HG02642 (cell line): ENCODE data around the gene HOXB5.

Source experiments
- ATAC-seq: cut with Tn5 transposase; IDR thresholded peaks from one replicate; pipeline ENCODE4 v1.9.1; 2021; ENCODE audit warnings: mild to moderate bottlenecking; ENCODE audit not compliant: unreplicated experiment, poor library complexity

Gene HOXB5

DNA sequence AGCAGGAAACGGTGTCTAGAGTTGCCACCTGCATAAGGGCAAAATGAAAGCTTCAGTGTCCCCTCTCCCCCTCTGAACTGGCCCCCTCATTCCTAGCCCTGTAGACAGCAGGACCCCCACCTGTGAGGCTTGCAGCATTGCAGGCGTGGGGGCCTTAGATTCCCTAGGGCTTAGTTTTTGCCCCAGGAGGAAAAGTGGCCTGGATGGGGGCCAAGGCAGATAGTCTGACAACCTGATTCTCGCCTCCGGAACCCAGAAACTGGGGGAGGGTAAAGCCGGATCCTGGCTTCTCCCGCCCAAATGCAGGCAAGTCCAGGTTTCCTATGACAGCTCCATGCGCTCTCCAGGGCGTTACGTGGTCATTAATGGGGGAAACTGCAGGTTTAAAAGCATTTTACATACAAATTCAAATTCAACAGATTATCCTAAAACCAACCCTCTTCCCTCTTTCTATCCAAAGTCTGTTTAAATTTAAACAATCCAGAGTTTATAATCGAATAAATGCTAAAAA is 11.9 kb upstream of the HOXB5 start:
- ATAC-seq = no peak

DNA sequence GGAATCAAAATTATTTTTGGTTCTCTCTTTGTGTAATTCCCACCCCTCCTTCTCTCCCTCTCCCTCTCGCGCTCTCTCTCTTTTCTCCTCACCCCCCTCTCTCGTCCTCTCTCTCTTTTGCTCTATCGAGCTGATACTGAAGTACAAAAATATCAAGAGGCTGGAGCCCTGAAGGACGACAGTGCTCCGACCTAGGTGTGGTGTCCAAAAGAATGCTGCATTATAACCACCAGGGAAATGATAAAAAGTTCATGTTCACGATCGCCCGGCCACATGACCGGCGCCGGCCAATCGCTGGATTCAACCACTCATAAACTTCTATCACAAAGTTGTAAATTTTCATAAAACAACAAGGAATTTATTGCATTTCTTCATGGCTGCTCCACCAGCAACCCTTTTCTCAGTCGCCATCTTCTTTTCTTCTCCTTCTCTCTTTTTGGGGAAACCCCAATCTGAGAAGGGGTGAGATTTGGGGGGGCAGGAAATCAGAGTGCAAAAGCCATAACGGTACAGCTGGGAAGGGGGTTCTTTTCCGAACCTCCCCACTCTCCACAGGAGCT is 11.3 kb upstream of the HOXB5 start, which contains the start of gene HOXB6:
Gene HOXB6 (minus strand): TSS at position 217 of the 560 bp plus-strand sequence. CDS start 6,836 bp downstream, outside the sequence.
- no peak for ATAC-seq

DNA sequence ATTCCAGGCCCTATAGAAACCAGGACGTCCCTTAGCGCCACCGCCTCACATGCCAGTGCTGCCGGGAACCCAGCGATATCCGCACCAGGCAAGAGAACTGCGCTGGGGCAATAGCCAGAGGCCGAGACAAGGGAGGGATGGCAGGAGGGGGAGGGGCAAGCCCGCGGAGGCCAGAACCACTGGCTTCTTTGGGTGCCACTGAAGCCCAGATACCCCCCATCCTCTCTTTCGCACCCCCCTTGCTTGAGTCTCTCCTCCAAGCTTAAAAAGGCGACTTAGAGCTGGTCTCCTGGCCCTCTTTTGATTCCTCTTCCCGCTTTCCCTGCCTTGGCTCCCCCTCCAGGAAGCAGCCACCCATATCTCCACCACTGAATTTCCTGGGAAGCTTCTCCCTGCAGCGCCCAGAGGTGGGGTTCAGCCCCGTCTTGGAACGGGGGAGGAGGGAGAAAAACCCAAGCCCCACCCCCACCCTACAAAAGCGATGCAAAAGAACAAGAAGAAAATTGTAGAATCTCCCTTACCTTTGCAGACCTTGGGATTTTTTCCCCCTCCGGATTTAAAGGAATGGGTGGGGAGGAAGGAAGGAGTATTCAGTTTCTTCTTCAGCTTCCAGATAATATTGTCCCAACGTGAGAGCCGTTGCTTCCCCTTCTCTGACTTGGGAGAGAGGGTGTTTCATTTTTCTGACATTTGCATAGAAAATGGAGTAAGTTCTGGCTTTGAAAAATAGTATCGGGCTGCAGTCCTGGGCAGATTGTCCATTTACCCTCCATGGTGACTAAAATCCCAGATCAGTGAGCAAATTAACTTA is 10.6 kb upstream of the HOXB5 start:
- no peak for ATAC-seq

DNA sequence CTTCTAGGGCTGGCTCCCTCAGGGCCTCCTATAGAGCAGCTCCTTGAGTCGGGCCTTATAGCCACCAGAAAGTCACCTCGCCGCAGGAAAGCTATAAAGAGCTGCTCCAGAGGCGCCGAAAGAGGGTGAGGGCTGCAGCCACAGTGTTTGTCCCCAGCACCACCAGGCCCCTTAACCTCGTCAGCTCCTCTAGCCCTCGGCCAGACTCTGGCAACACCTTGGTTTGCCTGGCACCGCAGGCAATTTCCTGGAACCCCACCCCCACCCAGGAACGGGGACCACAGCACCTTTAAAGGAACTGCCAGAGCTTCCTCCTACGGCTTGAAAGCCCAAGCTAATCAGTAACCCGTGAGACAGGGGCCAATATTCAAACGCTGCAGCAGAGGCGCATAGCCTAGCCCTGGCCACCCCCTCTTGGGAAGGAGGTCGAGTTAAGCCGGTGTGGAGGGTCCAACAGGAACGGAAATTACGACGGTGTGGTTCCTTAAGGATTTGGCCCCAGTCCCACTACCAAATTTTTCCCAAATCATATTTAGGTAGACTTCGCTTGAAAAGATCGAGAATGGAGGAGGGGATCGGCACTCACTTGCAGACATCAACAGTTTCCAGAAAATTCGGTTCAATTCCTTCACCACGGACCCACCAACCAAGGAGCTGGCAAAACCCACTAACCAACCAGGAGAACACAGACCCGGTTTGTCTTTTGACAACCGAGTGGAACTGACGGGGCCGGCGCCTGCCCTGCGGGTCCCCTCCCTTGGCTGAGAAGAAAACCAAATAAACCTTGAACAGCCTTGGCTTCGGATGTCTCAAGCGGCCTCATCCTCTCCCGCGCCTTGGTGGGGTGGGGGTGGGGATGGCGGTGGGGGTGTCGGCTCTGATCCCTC is 8.2 kb upstream of the HOXB5 start:
- ATAC-seq = no peak

DNA sequence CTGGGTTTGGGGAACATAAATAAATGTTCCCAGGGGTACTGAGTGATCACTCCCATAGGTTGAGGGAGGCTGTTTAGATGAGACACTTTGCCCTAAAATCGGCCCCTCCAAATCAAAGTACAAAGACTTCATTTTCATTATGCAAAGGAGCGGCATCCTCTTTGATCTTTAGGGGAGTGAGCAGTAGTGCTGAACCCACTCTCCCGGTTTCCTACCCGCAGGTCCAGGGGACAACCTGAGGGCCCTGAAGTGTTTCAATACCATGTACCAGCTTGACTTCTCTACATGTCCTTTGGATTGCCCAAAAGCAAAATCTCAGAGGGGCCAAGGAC is 7.6 kb upstream of the HOXB5 start:
- no peak for ATAC-seq

DNA sequence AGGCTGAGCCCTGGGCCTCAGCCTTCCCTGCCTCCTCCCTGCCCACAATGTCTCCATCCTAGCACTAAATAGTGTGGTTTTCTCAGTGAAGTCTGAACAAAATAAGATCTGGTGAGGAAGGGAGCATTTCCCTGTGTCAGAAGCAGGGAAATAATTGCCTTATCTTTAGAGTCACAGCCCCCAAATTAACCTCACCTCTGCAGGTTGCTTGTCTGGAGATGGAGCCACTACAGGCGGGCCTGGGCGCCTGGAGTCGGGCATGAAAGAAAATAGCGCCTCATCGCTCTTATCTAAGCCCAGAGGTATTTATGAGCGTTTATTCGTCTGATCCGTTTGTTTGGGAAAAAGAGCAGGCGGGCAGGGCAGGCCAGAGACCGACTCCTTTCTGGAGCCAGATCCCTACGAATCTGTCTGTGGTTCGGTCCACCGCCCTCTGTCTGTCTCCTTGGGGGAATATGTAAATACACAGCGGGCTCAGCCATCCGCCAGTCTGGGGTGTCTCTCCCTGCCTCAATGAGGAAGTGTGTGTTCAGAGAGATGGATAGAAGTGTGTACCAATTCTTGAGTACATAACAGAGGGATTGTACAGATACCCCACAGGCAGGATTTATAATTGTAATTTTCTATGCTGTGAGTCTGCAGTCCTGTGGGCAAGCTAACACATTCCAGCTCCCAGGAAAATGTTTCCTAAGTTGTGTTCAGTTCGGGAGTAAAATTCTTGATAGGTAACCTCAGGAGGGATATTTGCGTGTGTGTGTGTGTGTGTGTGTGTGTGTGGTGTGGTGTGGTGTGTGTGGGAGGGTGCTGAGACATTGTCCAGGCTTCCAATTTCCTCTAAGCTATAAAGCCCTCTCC is 6.9 kb upstream of the HOXB5 start:
- no peak for ATAC-seq

DNA sequence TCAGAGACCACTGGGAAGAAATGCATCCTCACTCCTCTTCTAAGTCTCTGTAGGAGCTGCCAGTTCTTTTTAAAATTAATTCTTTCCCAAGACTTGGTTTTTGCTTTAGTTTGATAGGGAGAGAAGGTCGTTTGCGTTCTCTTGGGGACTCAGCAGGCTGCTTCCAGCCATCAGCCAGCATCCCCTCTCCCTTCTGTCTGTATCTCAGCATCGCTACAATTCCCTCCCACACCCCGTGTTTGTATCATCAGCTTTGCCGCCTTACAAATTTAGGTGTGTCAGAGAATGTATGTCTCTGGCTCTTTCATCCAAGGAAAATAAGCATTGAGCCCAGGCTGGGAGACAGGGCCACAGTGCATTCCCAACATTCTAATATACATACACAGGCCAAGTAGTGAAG is 5.8 kb upstream of the HOXB5 start:
- no peak for ATAC-seq

DNA sequence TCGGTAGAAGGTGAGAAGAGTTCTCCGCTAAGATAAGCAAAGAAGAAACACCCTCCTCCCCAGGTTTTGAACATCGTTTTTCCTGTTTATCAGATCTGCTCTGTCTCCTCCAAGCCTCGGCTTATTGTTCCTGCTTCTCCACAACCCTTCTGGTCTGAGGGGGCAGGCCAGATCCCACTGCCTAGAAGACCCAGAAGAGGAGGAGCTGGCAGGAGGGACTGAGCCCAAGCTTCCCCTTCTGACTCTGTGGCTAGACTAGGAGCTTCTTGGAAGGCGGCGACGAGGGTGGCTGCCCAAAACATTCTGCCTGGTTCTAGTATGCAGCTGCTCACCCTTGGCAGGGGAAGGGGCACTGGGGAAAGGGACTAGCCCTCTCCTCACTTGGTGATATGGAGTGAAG is 5.2 kb upstream of the HOXB5 start:
- no peak for ATAC-seq

DNA sequence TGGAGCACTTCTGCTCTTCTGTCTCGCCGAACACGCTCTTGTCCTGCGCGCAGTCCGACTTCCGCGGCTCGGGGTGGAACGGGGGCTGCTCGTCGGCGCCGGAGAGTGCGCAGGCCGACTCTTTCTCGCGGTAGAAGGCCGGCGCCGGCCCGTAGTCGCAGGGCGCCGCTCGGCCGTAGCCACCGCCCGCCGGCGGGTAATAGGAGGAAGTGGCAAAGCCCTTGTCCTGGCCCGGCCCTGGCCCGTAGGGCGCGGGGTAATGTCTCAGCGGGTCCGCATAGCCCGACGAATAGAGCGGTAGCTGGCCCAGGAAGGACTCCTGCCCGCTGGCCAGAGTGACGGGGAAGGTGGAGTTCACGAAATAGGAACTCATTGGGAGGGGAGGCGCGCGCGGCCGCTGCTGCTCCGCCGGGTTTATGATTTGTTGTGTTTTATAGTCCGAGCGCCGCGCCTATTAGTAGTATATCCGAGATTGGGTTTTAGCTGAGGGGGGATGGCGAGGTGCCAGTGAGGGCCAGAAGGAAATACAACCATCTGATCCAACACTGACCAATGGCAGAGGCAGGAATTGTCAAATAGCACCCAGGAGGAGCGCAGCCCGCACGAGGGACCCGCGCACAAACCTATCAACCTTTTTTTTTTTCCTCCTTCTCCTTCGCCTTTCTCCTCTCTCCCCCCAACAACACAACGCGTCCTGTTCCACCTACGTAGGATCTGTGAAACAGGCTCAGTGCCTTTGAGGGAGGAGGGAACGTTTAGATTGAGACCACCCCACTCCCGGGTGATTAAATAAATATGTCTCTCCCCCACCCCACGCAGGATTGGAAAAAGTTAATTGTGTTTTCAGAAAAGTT is 4.4 kb upstream of the HOXB5 start:
- no peak for ATAC-seq

DNA sequence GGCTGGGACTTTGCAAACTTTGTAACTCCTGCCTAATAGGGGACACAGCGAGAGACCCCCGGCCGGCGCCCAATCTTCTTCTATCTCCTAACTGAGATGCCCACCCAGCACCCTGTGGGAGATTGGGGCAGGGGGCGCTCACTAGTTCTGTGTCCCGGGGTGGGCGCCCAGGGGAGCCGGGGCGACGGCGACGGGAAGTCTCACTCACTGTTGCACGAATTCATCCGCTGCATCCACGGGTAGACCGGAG is 3.9 kb upstream of the HOXB5 start:
- no peak for ATAC-seq

DNA sequence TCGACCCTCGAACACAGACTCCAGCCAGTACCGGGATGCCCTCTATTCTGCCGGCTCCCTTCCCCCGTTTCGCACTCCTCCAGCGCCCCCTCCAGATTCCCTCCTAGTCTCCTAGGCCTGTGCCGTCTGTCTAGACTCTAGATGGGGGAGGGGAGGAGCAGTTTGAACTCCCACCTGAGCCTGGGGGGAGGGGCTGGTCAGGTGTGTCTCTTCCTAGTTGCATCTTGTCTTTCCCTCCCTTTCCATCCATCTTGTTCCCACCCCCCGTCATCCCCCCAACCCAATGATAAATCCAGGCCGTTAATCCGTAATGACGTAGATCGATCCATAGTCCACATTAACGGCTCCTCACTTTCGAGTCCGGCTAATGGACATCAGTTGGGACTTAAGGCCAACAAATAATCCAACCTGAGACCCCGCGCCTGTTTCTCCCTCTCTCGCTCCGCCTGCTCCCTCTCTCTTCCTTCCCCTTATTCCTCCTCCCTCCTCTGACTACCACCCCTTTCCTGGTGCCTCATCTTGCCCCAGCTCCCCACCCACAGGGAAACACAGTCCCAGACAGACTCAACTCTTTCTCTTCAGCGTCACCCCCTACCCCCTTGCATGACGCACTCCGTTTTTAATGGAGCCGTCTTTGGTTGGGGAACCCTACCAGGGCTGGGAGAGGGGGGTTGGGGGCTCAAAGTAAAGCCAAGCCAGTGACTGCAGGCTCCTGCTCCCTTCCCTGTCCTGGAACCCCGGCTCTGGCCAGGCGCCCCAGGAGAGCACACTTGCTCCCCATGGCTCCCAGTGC is 3.4 kb upstream of the HOXB5 start:
- ATAC-seq = no peak

DNA sequence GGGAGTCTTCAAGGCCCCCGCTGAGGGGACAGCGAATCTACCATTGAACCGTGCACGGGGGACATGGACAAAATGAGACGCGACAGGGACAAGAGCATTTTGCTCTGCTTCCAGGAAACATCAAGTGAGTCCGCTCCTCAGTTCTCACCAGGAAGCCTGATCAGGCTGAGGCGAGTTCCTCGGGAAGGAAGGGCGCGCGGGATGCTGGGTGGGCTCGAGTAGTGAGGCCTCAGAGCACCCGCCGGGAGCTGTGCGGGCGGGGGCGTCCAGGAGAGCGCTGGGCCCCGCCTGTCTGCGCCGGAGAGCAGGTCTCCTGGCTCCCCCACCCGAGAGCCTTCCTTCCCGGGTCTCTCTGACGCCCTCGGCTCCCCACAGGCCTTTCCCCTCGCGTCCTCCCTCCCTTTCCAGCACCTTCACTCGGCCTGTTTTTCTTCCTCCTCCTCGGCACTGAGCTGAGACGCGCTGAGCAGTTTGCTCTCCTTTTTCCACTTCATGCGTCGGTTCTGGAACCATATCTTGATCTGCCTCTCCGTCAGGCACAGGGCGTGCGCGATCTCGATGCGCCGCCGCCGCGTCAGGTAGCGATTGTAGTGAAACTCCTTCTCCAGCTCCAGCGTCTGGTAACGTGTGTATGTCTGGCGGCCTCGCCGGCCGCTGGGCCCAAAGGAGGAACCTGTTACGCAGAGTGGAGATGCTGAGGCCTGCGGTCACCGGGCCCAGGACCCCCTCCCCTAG is 2.6 kb upstream of the HOXB5 start:
- ATAC-seq = no peak

DNA sequence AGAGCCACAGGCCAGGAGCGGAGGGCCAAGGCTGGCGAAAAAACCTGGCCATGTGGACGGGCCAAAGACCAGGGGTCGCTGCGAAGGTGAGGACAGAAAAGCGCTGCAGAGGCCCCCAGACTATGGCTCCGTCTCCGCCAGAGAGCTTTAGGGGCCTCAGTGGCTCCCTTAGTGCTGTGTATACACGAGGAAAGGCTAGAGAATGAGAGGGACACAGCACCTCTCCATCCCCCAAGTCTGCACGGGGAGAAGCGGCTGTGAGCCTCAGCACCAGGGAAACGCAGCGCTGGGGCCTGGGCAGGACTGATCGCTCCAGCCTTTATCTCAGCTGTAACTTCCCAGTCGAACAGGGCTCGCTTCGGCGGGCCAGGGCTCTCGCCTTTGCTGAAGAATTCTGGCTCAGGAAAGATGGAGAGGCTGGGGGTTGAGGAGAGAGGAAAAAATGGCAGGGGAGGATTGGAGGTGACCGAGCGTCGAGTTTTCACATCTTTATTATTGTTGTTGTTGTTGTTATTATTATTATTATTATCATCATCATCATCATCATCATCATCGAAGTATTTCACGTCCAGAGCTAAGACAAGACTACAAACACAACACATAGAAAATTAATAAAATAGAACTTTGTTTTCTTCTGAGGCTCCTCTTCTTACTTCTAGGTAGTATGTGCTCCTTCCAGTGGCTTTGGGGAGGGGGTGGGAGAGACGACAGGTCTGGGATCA is 1.9 kb upstream of the HOXB5 start:
- ATAC-seq = no peak

DNA sequence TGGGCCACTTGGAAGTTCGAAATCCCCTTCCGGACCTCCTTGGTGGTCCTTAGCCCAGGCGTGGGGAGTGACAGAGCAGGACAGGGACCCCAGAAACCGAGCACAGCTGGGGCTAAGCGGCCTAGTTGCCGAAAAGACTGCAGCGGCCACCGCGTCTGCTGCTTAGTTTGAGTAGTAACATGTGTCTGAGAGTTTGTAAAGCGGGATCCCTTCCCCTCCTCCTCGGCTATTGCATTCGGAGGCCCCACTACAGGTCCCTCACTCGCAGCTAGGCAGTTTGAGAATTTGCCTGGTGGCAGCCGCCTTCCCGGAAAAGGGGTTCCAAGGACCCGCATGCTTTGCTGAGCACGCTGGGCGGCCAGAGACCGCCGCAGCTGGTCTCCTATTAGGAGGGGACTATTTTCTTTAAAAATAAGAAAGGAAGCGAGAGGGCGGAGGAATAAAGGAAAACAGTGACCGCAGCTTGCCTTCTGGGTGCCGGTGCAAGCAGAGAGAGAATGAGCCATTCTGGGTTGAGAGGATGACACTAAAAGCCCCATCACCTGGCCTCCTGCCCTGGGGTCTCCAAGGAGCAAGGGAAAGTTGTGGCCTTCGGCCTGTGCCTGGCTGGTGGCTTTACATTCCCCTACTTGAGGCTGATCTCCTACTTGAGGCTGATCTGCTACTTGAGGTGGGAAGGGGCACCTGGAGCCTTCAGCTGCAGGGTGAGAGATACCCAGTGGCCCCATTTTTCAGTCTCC is 1.1 kb upstream of the HOXB5 start:
- ATAC-seq = no peak

DNA sequence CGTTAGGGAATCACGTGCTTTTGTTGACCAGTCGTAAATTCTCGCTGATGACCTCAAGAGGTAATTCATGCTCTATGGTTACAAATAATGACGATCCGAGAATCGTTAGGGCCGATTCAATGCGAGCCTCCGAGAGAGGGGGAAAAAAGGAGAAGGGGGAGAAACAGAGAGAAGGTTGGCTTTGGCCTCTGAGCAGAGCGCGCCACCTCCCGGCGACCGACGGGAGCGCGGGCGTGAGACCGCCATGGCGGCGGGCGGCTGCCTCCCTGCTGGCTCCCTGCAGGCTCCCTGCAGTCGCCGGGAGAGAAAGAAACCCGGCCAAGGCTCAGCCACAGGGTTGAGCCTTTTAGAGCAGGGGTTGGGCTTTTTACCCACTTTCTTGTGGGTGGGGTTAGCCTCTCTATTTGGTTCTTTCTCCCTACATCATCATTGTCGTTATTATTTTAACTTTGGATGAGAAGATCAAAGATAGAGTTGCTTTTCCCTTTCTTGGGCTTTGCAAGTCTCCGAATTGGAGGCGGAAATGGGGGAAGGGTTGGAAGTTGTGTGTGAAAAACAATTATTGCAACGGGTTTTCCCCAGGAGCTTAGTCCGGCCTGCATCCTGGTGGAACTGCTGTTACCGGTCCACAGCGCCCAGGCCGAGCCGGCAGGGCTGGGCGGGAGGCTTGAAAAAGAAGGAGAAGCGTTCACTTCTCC is 410 bp upstream of the HOXB5 start:
- ATAC-seq = peak; percentile 34

DNA sequence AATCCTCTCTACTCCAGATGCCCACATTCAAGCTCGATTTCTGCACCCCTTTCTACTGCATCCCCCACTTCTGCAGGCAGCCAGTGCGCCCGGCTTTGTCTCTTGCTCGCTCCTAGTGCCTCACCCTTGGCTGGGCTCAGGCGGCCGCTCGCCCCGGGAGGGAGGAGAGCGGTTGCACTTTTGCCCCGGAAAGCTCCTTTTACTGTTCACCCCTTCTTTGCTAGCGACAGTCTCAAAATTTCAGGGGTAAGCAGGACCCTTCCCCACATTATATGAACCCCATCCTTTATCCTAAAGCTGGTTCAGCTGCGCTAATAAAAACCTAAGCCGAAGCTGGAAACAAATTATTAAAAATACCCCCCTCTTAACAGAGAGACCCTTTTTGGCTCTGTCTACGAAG is 1.0 kb downstream of the HOXB5 start:
- ATAC-seq = no peak
